OCI-LY1 (cell line): ENCODE data around the gene TFG.

Experiments used
- H2AFZ ChIP-seq: fragments of 200-600 bp; sonication (generic), shearing (Covaris generic); 2 replicates; pipeline ENCODE4 v1.6.0; 2014; ENCODE audit warnings: antibody characterized with exemption, mild to moderate bottlenecking, low read length
- H3F3A ChIP-seq: fragments of 200-600 bp; sonication (generic), shearing (Covaris generic); 2 replicates; pipeline ENCODE4 v1.6.0; 2014; ENCODE audit warnings: mild to moderate bottlenecking, antibody characterized with exemption, low read length, moderate library complexity; ENCODE audit not compliant: insufficient read depth
- H3K27ac ChIP-seq: fragments of 200-600 bp; sonication (generic); 2 replicates; pipeline ENCODE4 v1.5.1; 2014; ENCODE audit warnings: low read length, mixed run types, mild to moderate bottlenecking, low read depth; ENCODE audit not compliant: poor library complexity, severe bottlenecking
- H3K27me3 ChIP-seq: fragments of 200-600 bp; sonication (generic); 2 replicates; pipeline ENCODE4 v1.6.0; 2014; ENCODE audit warnings: antibody characterized with exemption, mild to moderate bottlenecking, low read length, moderate library complexity; ENCODE audit not compliant: insufficient read depth
- H3K36me3 ChIP-seq: fragments of 200-600 bp; sonication (generic); 2 replicates; pipeline ENCODE4 v1.6.1; 2014; ENCODE audit warnings: mild to moderate bottlenecking, antibody characterized with exemption, low read length, moderate library complexity, mixed read lengths; ENCODE audit not compliant: insufficient read depth
- H3K4me1 ChIP-seq: fragments of 200-600 bp; sonication (generic); 2 replicates; pipeline ENCODE4 v1.5.1; 2014; ENCODE audit warnings: mild to moderate bottlenecking, low read length, moderate library complexity; ENCODE audit not compliant: insufficient read depth, severe bottlenecking
- H3K4me2 ChIP-seq: fragments of 200-600 bp; sonication (generic), shearing (Covaris generic); 2 replicates; pipeline ENCODE4 v1.6.1; 2014; ENCODE audit warnings: low read length
- H3K4me3 ChIP-seq: fragments of 200-600 bp; sonication (generic); 2 replicates; pipeline ENCODE4 v1.5.1; 2014; ENCODE audit warnings: low read length, low read depth, mild to moderate bottlenecking, mixed read lengths; ENCODE audit not compliant: poor library complexity, severe bottlenecking
- H3K79me2 ChIP-seq: fragments of 200-600 bp; shearing (Covaris generic); 2 replicates; pipeline ENCODE4 v1.6.1; 2016; ENCODE audit warnings: mixed run types, low read length, mixed read lengths; ENCODE audit not compliant: insufficient read depth
- H3K9ac ChIP-seq: fragments of 200-600 bp; sonication (generic), shearing (Covaris generic); 2 replicates; pipeline ENCODE4 v1.6.1; 2014; ENCODE audit warnings: mild to moderate bottlenecking, low read length, mixed read lengths
- H3K9me2 ChIP-seq: fragments of 200-600 bp; sonication (generic), shearing (Covaris generic); 2 replicates; pipeline ENCODE4 v1.6.1; 2014; ENCODE audit warnings: low read depth, mild to moderate bottlenecking, low read length, mixed read lengths
- H3K9me3 ChIP-seq: fragments of 200-600 bp; shearing (Covaris generic); 2 replicates; pipeline ENCODE4 v1.6.1; 2014; ENCODE audit warnings: low read length, mixed read lengths
- H4K20me1 ChIP-seq: fragments of 200-600 bp; sonication (generic), shearing (Covaris generic); 2 replicates; pipeline ENCODE4 v1.6.0; 2016; ENCODE audit warnings: mild to moderate bottlenecking, low read length; ENCODE audit not compliant: insufficient read depth
- CTCF ChIP-seq: fragments of 200-600 bp; sonication (generic), shearing (Covaris generic); IDR thresholded peaks from 2 replicates; pipeline ENCODE4 v1.5.1; 2017; ENCODE audit warnings: mild to moderate bottlenecking, antibody characterized with exemption, low read length, moderate library complexity, mixed read lengths
- EZH2 ChIP-seq: fragments of 200-600 bp; sonication (generic), shearing (Covaris generic); IDR thresholded peaks from 2 replicates; pipeline ENCODE4 v1.8.0; 2017; ENCODE audit warnings: borderline replicate concordance, mixed run types, mild to moderate bottlenecking, antibody characterized with exemption, low read length, moderate library complexity, mixed read lengths

Gene TFG

GRCh38 chr3:100682056-100682853 is 27.0 kb upstream of the TFG start:
- H4K20me1 ChIP-seq = no peaks in the 10 kb centered on the region
- H3K79me2 ChIP-seq = no peaks in the 10 kb centered on the region
- no peak overlapping the region for H3K27ac ChIP-seq
- H3K27me3 ChIP-seq = no peaks in the 10 kb centered on the region
- no peaks in the 10 kb centered on the region for H3K4me1 ChIP-seq
- H3K36me3 ChIP-seq = no peaks in the 10 kb centered on the region
- TF ChIP-seq CTCF (no peak), EZH2 (no peak)
- H3K9me3 ChIP-seq = no peaks in the 10 kb centered on the region
- no peak overlapping the region for H3K4me3 ChIP-seq
- H3K9me2 ChIP-seq = no peaks in the 10 kb centered on the region
- no peak overlapping the region for H2AFZ ChIP-seq
- H3K9ac ChIP-seq = no peak overlapping the region
- no peak overlapping the region for H3K4me2 ChIP-seq
- H3F3A ChIP-seq = no peaks in the 10 kb centered on the region

- no peak overlapping the region for H3K9ac ChIP-seq
- no peak overlapping the region for H3K4me2 ChIP-seq
- no peaks in the 10 kb centered on the region for H3K4me1 ChIP-seq
- no peaks in the 10 kb centered on the region for H3K9me3 ChIP-seq
- no peak overlapping the region for H3K27ac ChIP-seq
- TF ChIP-seq EZH2 = no peak
- TF ChIP-seq CTCF = no peak
- no peaks in the 10 kb centered on the region for H3K27me3 ChIP-seq
- H3F3A ChIP-seq = no peaks in the 10 kb centered on the region
- H2AFZ ChIP-seq = no peak overlapping the region
- H3K79me2 ChIP-seq = no peaks in the 10 kb centered on the region
- H3K4me3 ChIP-seq = no peak overlapping the region
- H3K9me2 ChIP-seq = no peaks in the 10 kb centered on the region
- no peaks in the 10 kb centered on the region for H3K36me3 ChIP-seq
- no peaks in the 10 kb centered on the region for H4K20me1 ChIP-seq
Observed at GRCh38 chr3:100682854-100683760, 26.2 kb upstream of the TFG start.

- Histone ChIP-seq H3K27ac (no peak overlapping the region), H3F3A (no peaks in the 10 kb centered on the region), H3K4me3 (no peak overlapping the region), H2AFZ (no peak overlapping the region), H3K9me3 (no peaks in the 10 kb centered on the region), H3K9ac (no peak overlapping the region), H3K36me3 (no peaks in the 10 kb centered on the region), H3K4me1 (no peaks in the 10 kb centered on the region), H3K9me2 (no peaks in the 10 kb centered on the region), H3K4me2 (no peak overlapping the region), H3K27me3 (no peaks in the 10 kb centered on the region), H3K79me2 (no peaks in the 10 kb centered on the region), H4K20me1 (no peaks in the 10 kb centered on the region)
- TF ChIP-seq CTCF (no peak), EZH2 (no peak)
Observed at GRCh38 chr3:100693225-100693624, 16.1 kb upstream of the TFG start.
